ENCODE results near the gene XRCC1. TPM values are rescaled to one million over a fixed set of nuclear protein-coding genes. Genes with fewer than 3 reads are reported as not detected.
"Not testable (repeated sequence)": the region's sequence is repeated elsewhere in the genome, so short reads cannot be mapped to it uniquely, and the experiment has no call there.

Gene XRCC1
- total and polyA plus RNA-seq, 2 experiments from 2014 or later, result 35.3 to 49.5 TPM

- H3K9me3 Mint-ChIP-seq; H3K4me1 ChIP-seq (ENCODE audit: insufficient read depth); H3K27ac Mint-ChIP-seq; H3K27me3 Mint-ChIP-seq (ENCODE audit: insufficient read depth, low read depth, poor library complexity); H2AFZ ChIP-seq; H4K20me1 ChIP-seq (replicated peaks; ENCODE audit: insufficient read depth); H3K4me1 Mint-ChIP-seq; H3K27me3 ChIP-seq (ENCODE audit: insufficient read depth); DNase-seq (ENCODE audit: low spot score); H3K9me2 ChIP-seq (ENCODE audit: insufficient read depth); H3K4me2 ChIP-seq; H3K4me3 Mint-ChIP-seq; H3F3A ChIP-seq (replicated peaks; ENCODE audit: low read depth); ATAC-seq; H3K36me3 ChIP-seq (ENCODE audit: insufficient read depth); H3K27ac ChIP-seq (ENCODE audit: low read depth); H3K79me2 ChIP-seq (replicated peaks; ENCODE audit: insufficient read depth); H3K4me3 ChIP-seq: not testable (repeated sequence)
- peaks cover 22% of the 10 kb centered on the region for H3K36me3 Mint-ChIP-seq (ENCODE audit: low read depth)
Observed at GRCh38 chr19:43587029-43587428, 11.7 kb upstream of the XRCC1 start.

- no peak overlapping the region; the same call in 1 of the 2 replicates for H3K27ac Mint-ChIP-seq
- H4K20me1 ChIP-seq (replicated peaks; ENCODE audit: insufficient read depth), result peaks cover 7% of the 10 kb centered on the region; the same call in 1 of the 2 replicates
- no peaks in the 10 kb centered on the region for H3K4me1 ChIP-seq (ENCODE audit: insufficient read depth)
- no peaks in the 10 kb centered on the region for H3K79me2 ChIP-seq (replicated peaks; ENCODE audit: insufficient read depth)
- TF ChIP-seq ZNF114 (CRISPR knock-in tag; IDR thresholded peaks at IDR 0.05), result no peak
- TF ChIP-seq CTCF (conservative IDR thresholded peaks at IDR 0.05; ENCODE audit: low read depth in 2 of 2), result no peak
- no peak for TF ChIP-seq STAT1 (IDR thresholded peaks at IDR 0.05; ENCODE audit: unreplicated experiment)
- no peak for TF ChIP-seq EZH2phosphoT487 (IDR thresholded peaks at IDR 0.05; ENCODE audit: unreplicated experiment)
- peaks cover 3% of the 10 kb centered on the region for H3K27me3 Mint-ChIP-seq (ENCODE audit: insufficient read depth, low read depth, poor library complexity)
- H3K4me1 Mint-ChIP-seq, result peaks cover 5% of the 10 kb centered on the region; the same call in 2 of the 3 replicates
- no peaks in the 10 kb centered on the region for H3K9me3 Mint-ChIP-seq
- no peaks in the 10 kb centered on the region for H3K9me2 ChIP-seq (ENCODE audit: insufficient read depth)
- DNase-seq (ENCODE audit: low spot score) (no peak), ATAC-seq (no peak)
- no peak overlapping the region for H3K4me3 ChIP-seq
- H2AFZ ChIP-seq, result no peak overlapping the region
- no peak overlapping the region for H3K27ac ChIP-seq (ENCODE audit: low read depth)
- H3K27me3 ChIP-seq (ENCODE audit: insufficient read depth), result no peaks in the 10 kb centered on the region
- H3K36me3 Mint-ChIP-seq (ENCODE audit: low read depth), result peaks cover 22% of the 10 kb centered on the region
- no peak overlapping the region for H3K4me2 ChIP-seq
- H3K4me3 Mint-ChIP-seq, result no peak overlapping the region
- H3K36me3 ChIP-seq (ENCODE audit: insufficient read depth), result no peaks in the 10 kb centered on the region; the same call in 1 of the 2 replicates
- no peaks in the 10 kb centered on the region for H3F3A ChIP-seq (replicated peaks; ENCODE audit: low read depth)
Observed at GRCh38 chr19:43586346-43586745, 11.0 kb upstream of the XRCC1 start.

- H3K4me3 ChIP-seq, result no peak overlapping the region
- Mint-ChIP-seq H3K36me3 (ENCODE audit: low read depth) (peaks cover 15% of the 10 kb centered on the region), H3K9me3 (no peaks in the 10 kb centered on the region), H3K27me3 (ENCODE audit: insufficient read depth, low read depth, poor library complexity) (peaks cover 3% of the 10 kb centered on the region), H3K4me1 (peaks cover 11% of the 10 kb centered on the region), H3K27ac (no peak overlapping the region), H3K4me3 (no peak overlapping the region)
- ATAC-seq (no peak), DNase-seq (ENCODE audit: low spot score) (no peak)
- H3K4me2 ChIP-seq, result no peak overlapping the region
- peaks cover 5% of the 10 kb centered on the region; the same call in 1 of the 2 replicates for H3K4me1 ChIP-seq (ENCODE audit: insufficient read depth)
- H3K27ac ChIP-seq (ENCODE audit: low read depth), result 0 out of 2 replicates have a peak overlapping the region, but pooled peaks have one; percentile 9
- no peaks in the 10 kb centered on the region for H3K9me2 ChIP-seq (ENCODE audit: insufficient read depth)
- H2AFZ ChIP-seq, result no peak overlapping the region
- H4K20me1 ChIP-seq (replicated peaks; ENCODE audit: insufficient read depth), result peaks cover 7% of the 10 kb centered on the region; the same call in 1 of the 2 replicates
- peaks cover 2% of the 10 kb centered on the region; the same call in 1 of the 2 replicates for H3K79me2 ChIP-seq (replicated peaks; ENCODE audit: insufficient read depth)
- no peaks in the 10 kb centered on the region for H3F3A ChIP-seq (replicated peaks; ENCODE audit: low read depth)
- no peaks in the 10 kb centered on the region; the same call in 1 of the 2 replicates for H3K36me3 ChIP-seq (ENCODE audit: insufficient read depth)
- H3K27me3 ChIP-seq (ENCODE audit: insufficient read depth), result no peaks in the 10 kb centered on the region
- TF ChIP-seq, protein P1, sequence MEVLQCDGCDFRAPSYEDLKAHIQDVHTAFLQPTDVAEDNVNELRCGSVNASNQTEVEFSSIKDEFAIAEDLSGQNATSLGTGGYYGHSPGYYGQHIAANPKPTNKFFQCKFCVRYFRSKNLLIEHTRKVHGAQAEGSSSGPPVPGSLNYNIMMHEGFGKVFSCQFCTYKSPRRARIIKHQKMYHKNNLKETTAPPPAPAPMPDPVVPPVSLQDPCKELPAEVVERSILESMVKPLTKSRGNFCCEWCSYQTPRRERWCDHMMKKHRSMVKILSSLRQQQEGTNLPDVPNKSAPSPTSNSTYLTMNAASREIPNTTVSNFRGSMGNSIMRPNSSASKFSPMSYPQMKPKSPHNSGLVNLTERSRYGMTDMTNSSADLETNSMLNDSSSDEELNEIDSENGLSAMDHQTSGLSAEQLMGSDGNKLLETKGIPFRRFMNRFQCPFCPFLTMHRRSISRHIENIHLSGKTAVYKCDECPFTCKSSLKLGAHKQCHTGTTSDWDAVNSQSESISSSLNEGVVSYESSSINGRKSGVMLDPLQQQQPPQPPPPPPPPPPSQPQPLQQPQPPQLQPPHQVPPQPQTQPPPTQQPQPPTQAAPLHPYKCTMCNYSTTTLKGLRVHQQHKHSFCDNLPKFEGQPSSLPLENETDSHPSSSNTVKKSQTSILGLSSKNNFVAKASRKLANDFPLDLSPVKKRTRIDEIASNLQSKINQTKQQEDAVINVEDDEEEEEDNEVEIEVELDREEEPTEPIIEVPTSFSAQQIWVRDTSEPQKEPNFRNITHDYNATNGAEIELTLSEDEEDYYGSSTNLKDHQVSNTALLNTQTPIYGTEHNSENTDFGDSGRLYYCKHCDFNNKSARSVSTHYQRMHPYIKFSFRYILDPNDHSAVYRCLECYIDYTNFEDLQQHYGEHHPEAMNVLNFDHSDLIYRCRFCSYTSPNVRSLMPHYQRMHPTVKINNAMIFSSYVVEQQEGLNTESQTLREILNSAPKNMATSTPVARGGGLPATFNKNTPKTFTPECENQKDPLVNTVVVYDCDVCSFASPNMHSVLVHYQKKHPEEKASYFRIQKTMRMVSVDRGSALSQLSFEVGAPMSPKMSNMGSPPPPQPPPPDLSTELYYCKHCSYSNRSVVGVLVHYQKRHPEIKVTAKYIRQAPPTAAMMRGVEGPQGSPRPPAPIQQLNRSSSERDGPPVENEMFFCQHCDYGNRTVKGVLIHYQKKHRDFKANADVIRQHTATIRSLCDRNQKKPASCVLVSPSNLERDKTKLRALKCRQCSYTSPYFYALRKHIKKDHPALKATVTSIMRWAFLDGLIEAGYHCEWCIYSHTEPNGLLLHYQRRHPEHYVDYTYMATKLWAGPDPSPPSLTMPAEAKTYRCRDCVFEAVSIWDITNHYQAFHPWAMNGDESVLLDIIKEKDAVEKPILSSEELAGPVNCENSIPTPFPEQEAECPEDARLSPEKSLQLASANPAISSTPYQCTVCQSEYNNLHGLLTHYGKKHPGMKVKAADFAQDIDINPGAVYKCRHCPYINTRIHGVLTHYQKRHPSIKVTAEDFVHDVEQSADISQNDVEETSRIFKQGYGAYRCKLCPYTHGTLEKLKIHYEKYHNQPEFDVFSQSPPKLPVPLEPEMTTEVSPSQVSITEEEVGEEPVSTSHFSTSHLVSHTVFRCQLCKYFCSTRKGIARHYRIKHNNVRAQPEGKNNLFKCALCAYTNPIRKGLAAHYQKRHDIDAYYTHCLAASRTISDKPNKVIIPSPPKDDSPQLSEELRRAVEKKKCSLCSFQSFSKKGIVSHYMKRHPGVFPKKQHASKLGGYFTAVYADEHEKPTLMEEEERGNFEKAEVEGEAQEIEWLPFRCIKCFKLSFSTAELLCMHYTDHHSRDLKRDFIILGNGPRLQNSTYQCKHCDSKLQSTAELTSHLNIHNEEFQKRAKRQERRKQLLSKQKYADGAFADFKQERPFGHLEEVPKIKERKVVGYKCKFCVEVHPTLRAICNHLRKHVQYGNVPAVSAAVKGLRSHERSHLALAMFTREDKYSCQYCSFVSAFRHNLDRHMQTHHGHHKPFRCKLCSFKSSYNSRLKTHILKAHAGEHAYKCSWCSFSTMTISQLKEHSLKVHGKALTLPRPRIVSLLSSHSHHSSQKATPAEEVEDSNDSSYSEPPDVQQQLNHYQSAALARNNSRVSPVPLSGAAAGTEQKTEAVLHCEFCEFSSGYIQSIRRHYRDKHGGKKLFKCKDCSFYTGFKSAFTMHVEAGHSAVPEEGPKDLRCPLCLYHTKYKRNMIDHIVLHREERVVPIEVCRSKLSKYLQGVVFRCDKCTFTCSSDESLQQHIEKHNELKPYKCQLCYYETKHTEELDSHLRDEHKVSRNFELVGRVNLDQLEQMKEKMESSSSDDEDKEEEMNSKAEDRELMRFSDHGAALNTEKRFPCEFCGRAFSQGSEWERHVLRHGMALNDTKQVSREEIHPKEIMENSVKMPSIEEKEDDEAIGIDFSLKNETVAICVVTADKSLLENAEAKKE (CRISPR knock-in tag; IDR thresholded peaks at IDR 0.05), result no peak
- no peak for TF ChIP-seq EZH2 (IDR thresholded peaks at IDR 0.05; ENCODE audit: low read depth, unreplicated experiment)
- no peak for TF ChIP-seq NANOG (IDR thresholded peaks at IDR 0.05; ENCODE audit: borderline replicate concordance)
Observed at GRCh38 chr19:43584484-43584883, 9.2 kb upstream of the XRCC1 start.
